Rectal smooth muscle tissue (tissue), 1 donor: ENCODE measurements around the gene DIS3L2.
"Not testable (repeated sequence)": the region's sequence is repeated elsewhere in the genome, so short reads cannot be mapped to it uniquely, and the experiment has no call there.

Source experiments
- H3K27ac ChIP-seq: one replicate; pipeline ENCODE4 v1.7.0; 2013; ENCODE audit warnings: low read depth, low read length, inconsistent platforms
- H3K27me3 ChIP-seq: one replicate; pipeline ENCODE4 v1.7.0; 2013; ENCODE audit warnings: low read length; ENCODE audit not compliant: control insufficient read depth, insufficient read depth
- H3K36me3 ChIP-seq: one replicate; pipeline ENCODE4 v1.7.0; 2013; ENCODE audit warnings: low read length; ENCODE audit not compliant: control insufficient read depth, insufficient read depth
- H3K4me1 ChIP-seq: one replicate; pipeline ENCODE4 v1.7.0; 2013; ENCODE audit warnings: low read length; ENCODE audit not compliant: control insufficient read depth, insufficient read depth
- H3K4me3 ChIP-seq: one replicate; pipeline ENCODE4 v1.7.0; 2013; ENCODE audit warnings: low read length
- H3K9ac ChIP-seq: one replicate; pipeline ENCODE4 v1.7.0; 2013; ENCODE audit warnings: low read length

Gene DIS3L2

DNA sequence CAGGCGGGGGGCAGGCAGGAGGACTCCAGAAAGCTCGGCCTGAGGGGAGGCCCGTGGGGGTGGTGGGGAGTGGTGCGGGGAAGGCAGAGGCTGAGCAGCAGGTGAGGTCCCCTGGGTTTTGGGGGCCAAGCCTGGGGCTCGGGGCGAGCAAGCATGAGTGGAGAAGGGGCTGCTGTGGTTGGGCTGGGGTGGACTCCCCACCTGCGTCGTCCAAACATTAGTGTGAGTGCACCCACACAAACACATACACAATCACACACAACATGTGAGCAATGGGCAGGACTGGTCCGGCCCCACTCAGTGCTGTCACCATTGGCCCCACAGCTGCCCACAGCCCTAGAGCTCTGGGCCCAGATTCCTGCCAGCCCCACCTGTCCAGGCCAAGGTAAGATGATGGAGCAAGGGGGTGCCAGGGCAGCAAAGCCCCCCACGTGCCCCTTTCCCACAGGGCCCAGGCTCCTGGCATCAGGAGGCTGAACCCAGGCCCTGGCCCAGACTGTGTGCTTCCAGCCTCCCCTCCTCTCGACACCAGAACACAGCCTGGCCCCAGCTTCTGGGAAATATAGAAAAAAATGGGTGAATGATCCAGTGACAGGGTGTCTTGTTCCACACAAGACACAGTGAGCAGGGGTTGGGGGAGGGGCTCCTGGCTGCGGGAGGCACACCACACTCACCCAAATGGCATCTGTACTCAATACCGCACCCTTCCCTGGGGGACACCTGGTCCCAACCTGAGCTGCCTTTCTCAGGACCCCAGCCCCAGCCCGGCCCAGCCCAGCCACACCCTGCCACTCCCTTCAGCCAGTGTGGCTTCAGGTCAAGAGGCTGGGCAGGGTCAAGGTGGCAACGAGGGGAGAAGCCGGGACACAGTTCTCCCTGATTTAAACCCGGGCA, 416.6 kb downstream of the DIS3L2 start:
- Histone ChIP-seq H3K27ac (no peak overlapping the region), H3K4me1 (no peaks in the 10 kb centered on the region), H3K27me3 (peaks cover 2% of the 10 kb centered on the region), H3K36me3 (no peaks in the 10 kb centered on the region), H3K9ac (no peak overlapping the region), H3K4me3 (no peak overlapping the region)

DNA sequence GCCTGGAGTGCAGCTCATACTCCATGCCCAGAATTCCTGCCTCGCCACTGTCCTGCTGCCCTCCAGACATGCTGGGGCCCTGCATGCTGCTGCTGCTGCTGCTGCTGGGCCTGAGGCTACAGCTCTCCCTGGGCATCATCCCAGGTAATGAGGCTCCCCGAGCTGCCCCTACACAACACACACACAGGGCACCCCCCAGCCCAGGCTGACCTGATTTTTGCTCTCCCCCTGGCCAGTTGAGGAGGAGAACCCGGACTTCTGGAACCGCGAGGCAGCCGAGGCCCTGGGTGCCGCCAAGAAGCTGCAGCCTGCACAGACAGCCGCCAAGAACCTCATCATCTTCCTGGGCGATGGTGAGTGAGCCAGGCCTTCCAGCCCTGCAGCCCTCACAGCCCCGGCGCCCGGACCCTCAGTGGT, 417.2 kb downstream of the DIS3L2 start, which contains the start of gene ALPP:
ALPP (plus strand) TSS at position 17 of the 417 bp plus-strand sequence; CDS start at position 69, 52 bp downstream.
- not testable (repeated sequence) for H3K4me3 ChIP-seq, H3K27ac ChIP-seq, H3K27me3 ChIP-seq, H3K4me1 ChIP-seq, H3K36me3 ChIP-seq, H3K9ac ChIP-seq

- H3K4me3 ChIP-seq, H3K9ac ChIP-seq, H3K27ac ChIP-seq, H3K4me1 ChIP-seq, H3K36me3 ChIP-seq, H3K27me3 ChIP-seq: not testable (repeated sequence)
Observed at GRCh38 chr2:232379610-232380590, 418.4 kb downstream of the DIS3L2 start.

- not testable (repeated sequence) for H3K9ac ChIP-seq, H3K4me1 ChIP-seq, H3K27ac ChIP-seq, H3K36me3 ChIP-seq, H3K27me3 ChIP-seq, H3K4me3 ChIP-seq
Observed at GRCh38 chr2:232381204-232382031, 419.9 kb downstream of the DIS3L2 start.

GRCh38 chr2:232382331-232383225, 421.1 kb downstream of the DIS3L2 start:
- no peak overlapping the region for H3K27ac ChIP-seq
- no peaks in the 10 kb centered on the region for H3K4me1 ChIP-seq
- no peak overlapping the region for H3K9ac ChIP-seq
- H3K36me3 ChIP-seq = no peaks in the 10 kb centered on the region
- no peak overlapping the region for H3K4me3 ChIP-seq
- H3K27me3 ChIP-seq = peaks cover 4% of the 10 kb centered on the region

DNA sequence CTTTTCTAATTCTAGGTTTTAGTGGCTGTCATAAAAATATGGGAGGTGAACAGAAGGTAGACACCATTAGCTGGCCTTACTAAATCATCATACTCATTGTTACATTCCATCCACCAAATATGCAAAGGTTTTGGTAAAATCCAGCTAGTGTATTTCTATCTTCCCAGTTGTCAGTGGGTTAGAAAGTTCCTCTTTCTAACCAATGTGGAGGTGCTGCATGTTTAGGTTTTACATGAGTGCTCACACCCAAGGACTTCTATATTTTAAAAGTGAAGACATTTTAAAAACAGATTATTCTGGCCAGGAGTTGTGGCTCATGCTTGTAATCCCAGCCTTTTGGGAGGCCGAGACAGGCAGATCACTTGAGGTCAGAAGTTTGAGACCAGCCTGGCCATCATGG, 423.0 kb downstream of the DIS3L2 start:
- H3K27me3 ChIP-seq = peaks cover 10% of the 10 kb centered on the region
- no peak overlapping the region for H3K4me3 ChIP-seq
- H3K27ac ChIP-seq = no peak overlapping the region
- no peaks in the 10 kb centered on the region for H3K36me3 ChIP-seq
- no peaks in the 10 kb centered on the region for H3K4me1 ChIP-seq
- H3K9ac ChIP-seq = no peak overlapping the region

DNA sequence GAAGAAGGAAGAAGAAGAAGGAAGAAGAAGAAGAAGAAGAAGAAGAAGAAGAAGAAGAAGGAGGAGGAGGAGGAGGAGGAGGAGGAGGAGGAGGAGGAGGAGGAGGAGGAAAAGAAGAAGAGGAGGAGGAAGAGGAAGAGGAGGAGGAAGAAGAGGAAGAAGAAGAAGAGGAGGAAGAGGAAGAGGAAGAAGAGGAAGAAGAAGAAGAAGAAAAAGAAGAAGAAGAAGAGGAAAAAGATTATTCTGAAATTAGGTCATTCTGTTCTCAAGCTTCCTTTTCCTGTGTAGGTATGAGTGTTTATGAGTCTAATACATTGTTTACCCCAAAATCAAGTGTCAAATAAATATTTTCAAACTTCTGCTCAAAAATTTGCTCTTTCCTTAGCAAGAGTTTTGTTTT, 423.5 kb downstream of the DIS3L2 start:
- H3K27ac ChIP-seq, H3K4me1 ChIP-seq, H3K9ac ChIP-seq, H3K4me3 ChIP-seq, H3K27me3 ChIP-seq, H3K36me3 ChIP-seq: not testable (repeated sequence)

- H3K4me3 ChIP-seq = no peak overlapping the region
- no peaks in the 10 kb centered on the region for H3K36me3 ChIP-seq
- no peak overlapping the region for H3K27ac ChIP-seq
- H3K27me3 ChIP-seq = peaks cover 10% of the 10 kb centered on the region
- H3K9ac ChIP-seq = no peak overlapping the region
- H3K4me1 ChIP-seq = no peaks in the 10 kb centered on the region
Observed at GRCh38 chr2:232385660-232386489, 424.4 kb downstream of the DIS3L2 start.

- Histone ChIP-seq H3K9ac (no peak overlapping the region), H3K27ac (no peak overlapping the region), H3K4me1 (no peaks in the 10 kb centered on the region), H3K36me3 (no peaks in the 10 kb centered on the region), H3K4me3 (no peak overlapping the region), H3K27me3 (peaks cover 10% of the 10 kb centered on the region)
Observed at GRCh38 chr2:232386490-232386739, 424.9 kb downstream of the DIS3L2 start.
